MCF 10A (cell line): ENCODE data around the gene CACNA2D2. TPM values are rescaled to one million over a fixed set of nuclear protein-coding genes. Genes with fewer than 3 reads are reported as not detected.

Experiments
- BruUV-seq: library from RNA; stranded (reverse); fragments of 400-500 nt; replicated peaks from 2 replicates; lab custom pipeline; 2021; lab: Mats Ljungman, UMichigan
- CTCF ChIA-PET: fragments of 300-600 bp; sonication (Branson Sonifier 250); formaldehyde crosslinking; extraction: SDS; loops from one replicate; lab custom pipeline; 2021; ENCODE audit warnings: antibody characterized with exemption, inconsistent platforms; lab: Yijun Ruan, JAX
- POLR2A ChIA-PET: fragments of 300-600, 350-650 bp; sonication (Branson Sonifier 250); formaldehyde crosslinking; extraction: SDS; loops from one replicate; lab custom pipeline; 2020; ENCODE audit warnings: antibody characterized with exemption, inconsistent platforms; lab: Yijun Ruan, JAX
- DNase-seq: peaks from one replicate; pipeline ENCODE4 v3.0.0-alpha.2; 2018; ENCODE audit not compliant: unreplicated experiment
- H3K27ac Mint-ChIP-seq: one replicate; pipeline ENCODE4 v1.8.0; 2022; ENCODE audit warnings: mild to moderate bottlenecking, low read depth, mixed read lengths; ENCODE audit not compliant: unreplicated experiment
- H3K27me3 Mint-ChIP-seq: one replicate; pipeline ENCODE4 v1.8.0; 2022; ENCODE audit warnings: mixed read lengths; ENCODE audit not compliant: insufficient read depth, unreplicated experiment
- H3K36me3 Mint-ChIP-seq: one replicate; pipeline ENCODE4 v1.8.0; 2022; ENCODE audit warnings: mild to moderate bottlenecking, moderate library complexity, mixed read lengths; ENCODE audit not compliant: insufficient read depth, unreplicated experiment
- H3K4me1 Mint-ChIP-seq: one replicate; pipeline ENCODE4 v1.8.0; 2022; ENCODE audit warnings: mixed read lengths; ENCODE audit not compliant: insufficient read depth, unreplicated experiment
- H3K4me3 Mint-ChIP-seq: one replicate; pipeline ENCODE4 v1.8.0; 2022; ENCODE audit warnings: mild to moderate bottlenecking, moderate library complexity, mixed read lengths; ENCODE audit not compliant: unreplicated experiment
- H3K9me3 Mint-ChIP-seq: one replicate; pipeline ENCODE4 v1.8.0; 2022; ENCODE audit warnings: mixed read lengths; ENCODE audit not compliant: unreplicated experiment
- CTCF ChIP-seq: fragments of 200-600 bp; IDR thresholded peaks from one replicate; pipeline ENCODE4 v1.8.0; 2022; ENCODE audit warnings: antibody characterized with exemption, mild to moderate bottlenecking; ENCODE audit not compliant: unreplicated experiment
- intact Hi-C: fragments of 100-400 bp; cut with micrococcal nuclease; formaldehyde crosslinking; loops from 2 replicates; pipeline ENCODE4 v1.14.1; 2022
- total RNA-seq: library from RNA; stranded (reverse); gene quantifications from 2 replicates; pipeline ENCODE4 v1.2.3, GENCODE V29; 2022

The CACNA2D2 gene
- total RNA-seq, 1 experiment from 2014 or later, result not detected

DNA sequence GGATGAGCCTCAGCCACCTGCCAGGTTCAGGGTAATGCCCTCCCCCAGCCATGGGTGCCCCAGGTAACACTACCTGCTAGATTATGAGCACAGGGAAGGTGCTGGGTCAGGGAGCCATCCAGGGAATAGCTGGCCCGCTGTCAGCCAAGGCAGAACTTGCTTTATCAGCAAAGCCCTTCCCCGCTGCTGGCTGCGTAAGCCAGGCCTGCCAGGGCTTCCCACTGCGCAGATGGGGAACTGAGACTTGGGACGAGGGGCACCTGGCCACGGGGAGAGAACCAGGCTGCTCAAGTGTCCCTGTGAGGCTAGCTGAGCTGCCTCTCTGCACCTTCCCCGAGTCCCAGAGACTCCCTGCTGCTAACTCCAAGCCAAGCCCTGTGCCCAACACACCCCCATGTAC, 45.4 kb downstream of the CACNA2D2 start:
- no peak for DNase-seq
- H3K27ac Mint-ChIP-seq, result no peak overlapping the region
- H3K36me3 Mint-ChIP-seq, result no peaks in the 10 kb centered on the region
- H3K27me3 Mint-ChIP-seq, result peaks cover 58% of the 10 kb centered on the region
- no peaks in the 10 kb centered on the region for H3K9me3 Mint-ChIP-seq
- intact Hi-C loops, result no loop called here
- no peaks in the 10 kb centered on the region for H3K4me1 Mint-ChIP-seq
- no TSS peak for BruUV-seq
- TF ChIP-seq CTCF, result no peak
- POLR2A ChIA-PET, result no interaction called here
- no peak overlapping the region for H3K4me3 Mint-ChIP-seq
- CTCF ChIA-PET, result interaction anchor here (1.4 kb wide), 2 partner anchors 85 to 156 kb away, joined by 3 to 5 read pairs; no protein-coding TSS in a partner anchor

- H3K27ac Mint-ChIP-seq, result no peak overlapping the region
- CTCF ChIA-PET, result interaction anchor here (0.6 to 1.1 kb wide), 4 partner anchors 10 to 1663 kb away, joined by 3 read pairs; no protein-coding TSS in a partner anchor
- H3K27me3 Mint-ChIP-seq, result peaks cover 37% of the 10 kb centered on the region
- POLR2A ChIA-PET, result no interaction called here
- H3K36me3 Mint-ChIP-seq, result no peaks in the 10 kb centered on the region
- intact Hi-C loops, result no loop called here
- no peak for DNase-seq
- no TSS peak for BruUV-seq
- TF ChIP-seq CTCF, result no peak
- H3K4me3 Mint-ChIP-seq, result no peak overlapping the region
- no peaks in the 10 kb centered on the region for H3K9me3 Mint-ChIP-seq
- H3K4me1 Mint-ChIP-seq, result no peaks in the 10 kb centered on the region
These were observed 48.0 kb downstream of the CACNA2D2 start for GRCh38 chr3:50455161-50456018.

- DNase-seq, result no peak
- no peak overlapping the region for H3K4me3 Mint-ChIP-seq
- intact Hi-C loops, result no loop called here
- H3K36me3 Mint-ChIP-seq, result no peaks in the 10 kb centered on the region
- no peaks in the 10 kb centered on the region for H3K9me3 Mint-ChIP-seq
- peaks cover 33% of the 10 kb centered on the region for H3K27me3 Mint-ChIP-seq
- no peaks in the 10 kb centered on the region for H3K4me1 Mint-ChIP-seq
- TF ChIP-seq CTCF, result no peak
- no TSS peak for BruUV-seq
- ChIA-PET POLR2A (interaction anchor here (0.7 kb wide), 1 partner anchor 81 kb away, joined by 3 read pairs; no protein-coding TSS in a partner anchor), CTCF (interaction anchor here (0.6 to 0.7 kb wide), 2 partner anchors 11 to 1048 kb away, joined by 3 to 5 read pairs; no protein-coding TSS in a partner anchor)
- no peak overlapping the region for H3K27ac Mint-ChIP-seq
These were observed 48.9 kb downstream of the CACNA2D2 start for GRCh38 chr3:50454481-50455070.

- no peak for TF ChIP-seq CTCF
- ChIA-PET CTCF (no interaction called here), POLR2A (interaction anchor here (0.7 kb wide), 1 partner anchor 82 kb away, joined by 3 read pairs; no protein-coding TSS in a partner anchor)
- H3K27me3 Mint-ChIP-seq, result peaks cover 33% of the 10 kb centered on the region
- no peak for DNase-seq
- intact Hi-C loops, result no loop called here
- H3K36me3 Mint-ChIP-seq, result no peaks in the 10 kb centered on the region
- no peaks in the 10 kb centered on the region for H3K4me1 Mint-ChIP-seq
- no peak overlapping the region for H3K27ac Mint-ChIP-seq
- no TSS peak for BruUV-seq
- no peaks in the 10 kb centered on the region for H3K9me3 Mint-ChIP-seq
- no peak overlapping the region for H3K4me3 Mint-ChIP-seq
These were observed 49.5 kb downstream of the CACNA2D2 start for GRCh38 chr3:50453907-50454306.
